CD4-positive, alpha-beta T cell treated with Interleukin-6 at 100 ng/mL for 8 hours (primary cell): ENCODE measurements around the gene TNFRSF11A.

Experiments used
- DNase-seq: peaks from one replicate; pipeline ENCODE4 v3.0.0-alpha.2; 2020; ENCODE audit warnings: mixed read lengths, low spot score

Gene TNFRSF11A

GRCh38 chr18:62345909-62346308 lies 20.8 kb downstream of the TNFRSF11A start:
- no peak for DNase-seq

- DNase-seq = no peak
Observed at GRCh38 chr18:62346333-62347088, 21.4 kb downstream of the TNFRSF11A start.

DNA sequence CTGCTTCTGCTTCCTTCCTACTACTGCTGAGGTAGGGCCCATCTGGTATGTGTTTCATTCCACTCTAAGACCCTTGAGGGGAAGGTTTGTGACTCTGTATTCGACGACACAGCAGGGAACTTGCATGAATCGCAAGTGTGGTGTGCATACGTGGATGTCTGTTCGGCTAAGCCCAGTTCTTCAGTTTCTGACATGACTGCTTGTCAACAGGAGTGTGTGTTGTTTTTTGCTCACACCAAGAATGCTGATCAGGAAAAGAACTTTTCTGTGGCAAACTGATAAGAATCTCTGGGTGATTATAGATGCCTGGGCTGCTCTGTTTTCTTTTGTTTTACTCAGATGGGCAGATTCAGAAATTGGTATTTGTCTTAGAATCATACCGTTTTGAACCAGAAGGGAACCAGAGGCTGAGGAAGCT lies 22.0 kb downstream of the TNFRSF11A start:
- DNase-seq = no peak

DNA sequence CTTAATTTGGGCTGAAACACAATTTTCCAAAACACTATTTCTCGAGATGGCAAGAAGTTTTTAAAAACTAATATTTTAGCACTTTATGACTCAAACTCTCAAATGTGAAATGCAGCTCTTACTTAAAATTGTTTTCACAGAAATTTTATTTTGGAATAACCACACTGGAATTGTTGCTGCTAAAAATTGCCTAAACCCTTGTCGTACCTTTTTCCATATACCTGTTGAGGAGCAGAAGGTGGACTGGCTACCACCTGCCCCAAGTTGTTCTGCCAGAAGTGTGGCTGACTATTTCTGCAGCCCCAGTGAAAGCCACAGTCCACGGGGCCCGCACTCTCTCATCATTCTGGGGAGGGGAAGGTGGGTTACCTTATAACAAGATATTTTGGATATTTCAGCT lies 23.4 kb downstream of the TNFRSF11A start:
- DNase-seq = no peak

GRCh38 chr18:62353170-62353569 lies 28.1 kb downstream of the TNFRSF11A start:
- DNase-seq = no peak

DNA sequence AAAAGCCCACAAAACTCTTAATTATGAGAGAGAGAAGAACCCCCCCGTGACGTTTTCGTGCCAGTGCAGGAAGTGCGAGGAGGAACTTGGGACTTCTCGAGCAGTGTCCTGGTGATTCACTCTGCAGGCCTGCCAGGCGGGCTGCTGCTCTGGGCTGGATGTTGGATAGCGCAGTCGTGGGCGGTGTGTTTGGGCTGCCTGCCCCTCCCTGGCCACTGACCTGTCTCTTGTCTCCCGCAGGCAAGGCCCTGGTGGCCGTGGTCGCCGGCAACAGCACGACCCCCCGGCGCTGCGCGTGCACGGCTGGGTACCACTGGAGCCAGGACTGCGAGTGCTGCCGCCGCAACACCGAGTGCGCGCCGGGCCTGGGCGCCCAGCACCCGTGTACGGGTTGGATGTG lies 29.0 kb downstream of the TNFRSF11A start:
- no peak for DNase-seq

GRCh38 chr18:62357079-62357719 lies 32.1 kb downstream of the TNFRSF11A start:
- no peak for DNase-seq

- DNase-seq = no peak
Observed at GRCh38 chr18:62360805-62361204, 35.7 kb downstream of the TNFRSF11A start.

GRCh38 chr18:62361288-62361687 lies 36.2 kb downstream of the TNFRSF11A start:
- no peak for DNase-seq

DNA sequence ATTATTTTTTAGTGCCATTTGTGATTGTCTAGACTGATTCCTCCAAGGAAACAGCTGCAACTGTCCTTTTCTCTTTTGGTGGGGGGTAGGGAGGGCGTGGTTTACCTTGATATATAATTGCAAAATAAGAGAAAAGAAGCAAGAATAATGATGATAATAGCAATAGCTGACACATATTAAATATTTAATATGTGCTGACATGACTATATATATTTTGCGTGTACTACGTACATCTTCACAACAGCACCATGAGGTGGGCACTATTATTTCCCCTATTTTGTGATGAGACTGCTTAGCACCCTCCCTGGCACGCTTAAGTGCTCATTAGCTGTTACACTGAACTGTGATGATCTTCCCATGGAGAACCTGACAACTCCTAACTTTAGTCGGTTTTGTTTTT lies 39.4 kb downstream of the TNFRSF11A start:
- DNase-seq = no peak

GRCh38 chr18:62365420-62365819 lies 40.3 kb downstream of the TNFRSF11A start:
- no peak for DNase-seq

DNA sequence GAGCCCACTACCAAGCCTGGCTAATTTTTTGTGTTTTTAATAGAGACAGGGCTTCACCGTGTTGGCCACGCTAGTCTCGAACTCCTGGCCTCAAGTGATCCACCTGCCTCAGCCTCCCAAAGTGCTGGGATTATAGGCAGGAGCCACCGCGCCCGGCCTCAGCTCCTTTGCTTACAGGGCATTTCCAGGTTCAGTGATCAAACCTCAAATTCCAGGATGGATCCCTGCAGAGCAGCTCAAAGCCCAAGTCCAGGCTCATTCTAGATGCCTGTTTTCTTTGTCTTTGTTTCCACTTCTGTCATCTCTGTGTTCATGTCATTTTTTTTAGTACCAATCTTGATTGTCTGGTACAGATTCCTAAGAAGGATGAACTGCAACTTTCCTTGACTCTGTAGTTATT lies 41.9 kb downstream of the TNFRSF11A start:
- DNase-seq = no peak

DNA sequence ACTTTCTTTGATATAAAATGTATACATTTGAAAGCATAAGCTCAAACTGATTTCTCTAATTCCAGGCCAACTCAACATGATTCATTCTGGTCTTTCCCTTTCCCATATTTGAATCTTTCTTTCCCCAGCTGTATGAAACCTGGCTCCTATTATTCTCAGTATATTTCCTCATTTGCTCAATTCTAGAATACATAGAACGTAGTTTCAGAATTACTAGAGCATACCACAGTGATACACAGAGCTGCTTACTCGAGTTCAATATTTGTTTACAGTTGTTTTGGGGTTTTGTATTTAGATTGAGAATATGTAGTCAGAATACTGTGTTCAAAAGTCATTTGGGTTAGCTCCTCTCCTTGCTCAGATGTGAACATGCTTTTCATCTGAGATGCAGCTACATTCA lies 43.0 kb downstream of the TNFRSF11A start:
- no peak for DNase-seq

DNA sequence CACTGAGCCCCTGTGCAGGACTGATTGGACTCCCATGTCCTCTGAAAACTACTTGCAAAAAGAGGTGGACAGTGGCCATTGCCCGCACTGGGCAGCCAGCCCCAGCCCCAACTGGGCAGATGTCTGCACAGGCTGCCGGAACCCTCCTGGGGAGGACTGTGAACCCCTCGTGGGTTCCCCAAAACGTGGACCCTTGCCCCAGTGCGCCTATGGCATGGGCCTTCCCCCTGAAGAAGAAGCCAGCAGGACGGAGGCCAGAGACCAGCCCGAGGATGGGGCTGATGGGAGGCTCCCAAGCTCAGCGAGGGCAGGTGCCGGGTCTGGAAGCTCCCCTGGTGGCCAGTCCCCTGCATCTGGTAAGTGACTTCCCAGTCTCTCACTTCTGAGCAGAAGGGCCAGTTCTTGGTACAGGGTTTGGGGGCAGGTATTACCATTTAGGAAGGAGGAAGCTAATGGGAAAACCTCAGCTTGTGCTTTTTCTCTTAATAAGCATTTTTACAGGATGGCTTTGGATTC lies 44.1 kb downstream of the TNFRSF11A start:
- no peak for DNase-seq

DNA sequence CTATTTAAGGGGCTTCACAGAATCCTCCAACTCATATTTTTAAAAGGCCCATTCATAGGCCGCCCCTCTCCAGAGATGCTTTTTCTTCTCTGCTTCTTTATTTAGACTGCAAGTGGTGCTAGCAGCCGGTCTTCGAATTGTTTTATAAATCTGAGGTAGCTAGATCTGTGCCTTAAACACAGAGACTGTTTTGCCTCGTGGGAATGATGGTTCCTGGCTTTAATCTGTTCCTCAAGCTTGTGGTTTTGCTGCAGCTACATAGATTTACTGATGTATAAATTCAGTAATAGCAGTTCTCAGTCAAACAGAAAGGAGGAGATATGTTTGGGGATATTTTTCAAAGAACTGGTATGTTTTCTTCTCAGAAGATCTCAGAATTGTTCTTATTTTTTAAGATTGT lies 45.3 kb downstream of the TNFRSF11A start:
- DNase-seq = no peak

- DNase-seq = no peak
Observed at GRCh38 chr18:62371436-62371835, 46.3 kb downstream of the TNFRSF11A start.

- no peak for DNase-seq
Observed at GRCh38 chr18:62372156-62372555, 47.0 kb downstream of the TNFRSF11A start.

DNA sequence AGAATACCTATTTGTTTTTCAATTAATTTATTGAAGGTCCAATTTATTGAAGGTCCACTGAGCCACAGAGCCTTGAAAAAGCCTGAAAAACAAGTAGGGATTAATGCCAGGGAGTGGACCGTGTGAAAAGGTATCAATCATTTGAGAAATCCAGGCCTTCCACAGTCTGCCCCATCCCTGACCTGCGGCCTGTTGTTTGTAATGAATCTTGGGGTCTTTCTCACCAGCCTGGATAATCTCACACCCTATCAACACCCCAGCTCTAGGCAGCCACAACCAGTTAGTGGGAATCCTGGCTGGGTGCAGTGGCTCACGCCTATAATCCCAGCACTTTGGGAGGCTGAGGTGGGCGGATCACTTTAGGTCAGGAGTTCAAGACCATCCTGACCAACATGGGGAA lies 47.8 kb downstream of the TNFRSF11A start:
- DNase-seq = no peak

DNA sequence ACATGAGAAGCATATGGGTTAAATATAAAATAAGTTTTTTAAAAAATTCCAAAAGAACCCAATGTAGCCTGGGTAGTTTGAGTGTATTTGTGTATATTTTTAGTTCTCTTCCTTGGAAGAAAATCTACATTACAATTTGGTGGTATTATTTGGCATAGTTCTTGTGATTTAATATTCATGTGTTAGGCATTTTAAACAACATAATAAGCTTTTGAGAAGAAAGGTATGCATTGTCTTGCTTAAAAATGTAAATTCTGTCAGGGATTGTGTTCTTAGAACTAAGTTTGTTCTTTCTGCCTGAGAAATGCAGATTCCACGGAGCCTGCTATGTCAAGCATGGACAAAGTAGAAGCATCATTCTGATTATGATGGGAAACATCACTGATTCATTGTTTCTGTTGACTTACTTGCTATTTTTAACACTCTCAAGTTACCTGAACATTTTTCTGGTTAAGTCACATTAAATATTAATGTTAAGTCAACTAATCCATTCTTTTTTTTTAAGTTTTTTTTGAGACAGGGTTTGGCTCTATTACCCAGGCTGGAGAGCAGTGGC lies 49.4 kb downstream of the TNFRSF11A start:
- no peak for DNase-seq

GRCh38 chr18:62377131-62377807 lies 52.2 kb downstream of the TNFRSF11A start:
- DNase-seq = no peak

GRCh38 chr18:62379051-62379450 lies 53.9 kb downstream of the TNFRSF11A start:
- no peak for DNase-seq

GRCh38 chr18:62381373-62381772 lies 56.3 kb downstream of the TNFRSF11A start:
- no peak for DNase-seq

- no peak for DNase-seq
Observed at GRCh38 chr18:62384068-62384467, 59.0 kb downstream of the TNFRSF11A start.
